Stimulated activated CD8-positive, alpha-beta memory T cell treated with anti-CD3 and anti-CD28 coated beads, Interleukin-15, amount 100 ng/mL, for 24 hours (primary cell): ENCODE measurements around the gene NDUFA13.

ENCODE experiments used
- DNase-seq: peaks from one replicate; pipeline ENCODE4 v3.0.0-alpha.2; 2020; ENCODE audit warnings: low read depth

Gene NDUFA13

DNA sequence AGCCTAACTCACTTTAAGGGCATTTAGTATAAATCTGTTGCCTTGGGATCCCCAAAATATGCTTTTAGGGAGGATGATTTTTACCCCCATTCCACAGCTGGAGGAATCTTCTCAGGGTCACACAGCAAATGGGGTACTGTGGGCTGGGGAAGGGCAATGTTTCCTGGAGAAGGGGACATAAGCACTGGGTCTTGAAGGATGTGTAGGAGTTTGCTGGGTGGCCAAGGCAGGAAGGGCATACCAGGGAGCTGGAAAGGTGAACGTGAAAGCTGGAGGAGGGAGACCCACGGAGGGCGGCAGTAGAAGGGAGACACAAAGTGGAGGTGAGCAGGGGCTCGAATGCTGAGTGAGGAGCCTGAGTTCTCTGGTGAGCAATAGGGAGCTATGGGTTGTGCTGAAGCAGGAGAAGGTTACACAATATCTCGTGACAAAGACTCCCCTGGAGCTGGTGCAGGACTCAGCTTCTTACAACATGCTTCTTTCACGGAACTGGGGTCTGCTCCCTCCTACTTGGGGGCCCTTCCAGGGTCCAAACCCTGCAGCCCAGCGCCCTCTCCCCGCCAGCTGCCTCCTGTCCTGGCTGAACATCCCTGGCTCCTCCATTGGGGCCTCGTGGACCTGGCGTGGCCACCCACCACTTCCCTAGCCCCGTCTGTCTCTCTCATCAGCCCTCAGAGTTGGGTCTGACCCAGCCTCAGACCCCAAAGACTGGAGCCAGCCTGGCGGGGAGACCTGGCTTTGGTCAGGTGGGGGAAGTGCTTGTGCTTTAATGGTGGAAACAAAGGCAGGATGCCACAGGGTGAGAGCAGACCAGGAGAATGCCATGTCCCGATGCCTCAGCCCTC, 33.1 kb downstream of the NDUFA13 start:
- DNase-seq, result no peak

DNA sequence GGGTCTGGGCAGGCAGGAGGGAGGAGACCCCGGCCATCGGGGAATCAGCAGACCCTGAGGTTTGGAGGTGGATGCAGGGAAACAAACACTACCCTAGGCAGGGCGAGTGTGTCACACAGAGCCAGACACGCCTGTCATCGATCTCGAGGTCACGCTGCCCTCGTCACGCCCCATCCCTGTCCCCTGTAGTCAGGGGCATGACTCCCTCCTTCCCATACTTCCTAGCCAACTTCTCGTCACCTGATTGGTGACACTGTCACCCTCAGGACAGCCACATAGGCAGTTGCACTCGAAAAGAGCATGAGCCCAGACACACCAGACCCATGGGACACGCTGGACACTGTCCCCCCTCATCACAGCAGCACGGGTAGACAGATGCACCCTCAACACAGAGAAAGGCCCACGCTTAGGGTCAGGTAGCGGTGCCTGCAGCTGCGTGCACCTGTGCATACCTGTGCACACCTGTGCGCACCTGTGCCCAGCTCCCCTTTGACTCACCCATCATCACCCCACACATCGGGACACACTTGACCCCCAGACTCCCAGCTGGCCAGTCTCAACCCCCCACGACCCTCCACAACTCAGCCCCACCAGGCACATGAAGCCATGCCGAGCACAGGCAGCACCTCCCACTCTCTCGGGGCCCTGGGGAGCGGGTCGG, 33.9 kb downstream of the NDUFA13 start:
- no peak for DNase-seq

DNA sequence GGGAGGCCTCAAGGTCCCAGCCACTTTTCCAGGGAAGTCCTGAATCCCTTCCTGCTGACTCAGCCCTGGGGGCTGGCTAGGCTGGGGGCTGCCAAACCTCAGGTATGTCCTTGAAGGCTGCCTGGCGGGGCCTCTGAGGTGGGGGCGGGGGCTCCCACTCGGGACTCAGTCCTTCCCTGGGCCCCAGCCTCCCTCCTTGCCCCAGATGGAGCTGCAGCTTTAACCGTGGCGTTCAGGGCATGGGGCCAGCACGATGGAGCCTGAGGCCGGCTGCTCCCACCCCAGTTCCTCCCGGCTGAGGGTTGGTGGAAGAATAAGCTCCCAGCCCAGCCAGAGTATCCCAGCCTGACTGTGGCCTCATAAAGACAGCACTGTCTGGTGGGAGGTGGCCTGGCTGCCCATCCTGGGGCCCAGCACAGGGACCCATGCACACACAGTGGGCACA, 34.5 kb downstream of the NDUFA13 start:
- DNase-seq, result no peak

DNA sequence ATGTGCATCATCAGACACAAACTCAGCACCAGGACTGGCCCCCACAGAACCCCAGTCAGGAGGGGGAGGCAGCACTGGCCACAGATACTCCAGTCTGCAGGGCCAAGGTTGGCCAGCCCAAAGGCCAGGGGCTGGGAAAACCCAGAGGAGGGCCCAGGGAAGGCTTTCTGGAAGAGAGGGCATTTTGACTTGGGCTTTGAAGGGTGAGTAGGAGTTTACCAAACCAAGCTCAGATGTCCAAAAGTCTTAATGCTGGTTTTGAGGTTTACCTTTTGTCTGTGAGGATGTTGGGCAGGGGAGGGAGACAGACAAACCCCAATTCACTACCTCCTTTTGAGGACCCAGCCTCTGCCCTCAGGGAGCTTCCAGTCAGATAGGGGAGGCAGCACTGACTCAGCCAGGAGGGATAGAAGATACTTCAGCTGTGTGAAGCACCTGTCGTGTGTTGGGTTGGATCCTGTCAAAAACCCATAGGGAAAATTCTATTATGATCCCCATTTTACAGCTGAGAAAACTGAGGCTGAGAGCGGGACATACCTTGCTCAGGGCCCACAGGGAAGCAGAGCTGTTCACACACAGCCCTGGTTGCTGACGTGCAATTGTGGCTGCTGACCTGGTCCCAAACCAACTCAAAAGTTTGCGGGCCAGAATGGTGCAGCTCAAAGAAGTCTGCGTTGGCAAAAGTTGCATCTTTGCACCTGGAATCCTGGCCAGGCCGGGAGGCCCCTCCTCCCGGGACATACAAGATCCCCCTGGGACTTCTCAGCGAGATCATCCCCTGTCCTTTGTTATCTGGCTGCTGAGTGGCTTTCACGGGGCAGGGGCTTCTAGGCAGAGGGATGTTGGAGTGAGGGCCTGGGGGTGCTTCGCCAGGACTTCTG, 35.2 kb downstream of the NDUFA13 start:
- DNase-seq, result no peak

DNA sequence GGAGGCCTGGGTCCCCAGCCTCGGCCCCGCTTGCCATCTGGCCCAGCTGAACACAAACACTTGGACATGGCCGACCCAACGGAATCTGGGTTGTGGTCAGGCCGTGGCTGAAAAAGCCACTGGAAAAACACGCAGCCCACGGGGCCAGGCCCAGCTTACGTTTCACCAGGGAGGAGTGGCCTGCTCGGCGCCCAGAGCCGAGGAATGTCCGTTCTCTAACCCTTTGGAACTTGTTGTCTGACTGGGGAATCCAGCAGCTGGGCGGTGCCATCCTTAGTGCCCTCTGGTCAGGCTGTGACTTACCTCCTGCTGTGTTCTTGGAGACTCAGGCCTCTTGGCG, 35.8 kb downstream of the NDUFA13 start:
- DNase-seq, result no peak

DNA sequence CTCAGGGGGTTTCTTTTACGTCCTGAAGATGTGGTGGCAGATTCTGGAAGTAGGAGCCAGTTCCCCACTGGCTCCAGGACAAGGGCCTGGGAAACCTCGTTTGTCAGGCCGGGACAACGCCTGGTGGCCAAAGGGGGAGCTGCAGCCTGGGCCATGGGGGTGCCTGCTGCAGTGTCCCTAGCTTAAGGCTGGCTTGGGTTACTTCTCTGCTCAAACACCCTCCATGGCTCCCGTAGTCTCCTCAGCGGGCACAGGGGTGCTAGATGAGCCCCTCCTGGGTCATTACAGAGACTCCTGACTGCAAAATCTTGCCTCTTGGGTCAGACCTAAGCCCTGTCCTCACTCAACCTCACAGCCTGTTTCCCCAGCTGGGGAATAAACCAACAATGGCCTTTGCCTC, 36.8 kb downstream of the NDUFA13 start:
- DNase-seq, result no peak

- DNase-seq, result no peak
Observed at GRCh38 chr19:19553670-19554069, 37.6 kb downstream of the NDUFA13 start.

DNA sequence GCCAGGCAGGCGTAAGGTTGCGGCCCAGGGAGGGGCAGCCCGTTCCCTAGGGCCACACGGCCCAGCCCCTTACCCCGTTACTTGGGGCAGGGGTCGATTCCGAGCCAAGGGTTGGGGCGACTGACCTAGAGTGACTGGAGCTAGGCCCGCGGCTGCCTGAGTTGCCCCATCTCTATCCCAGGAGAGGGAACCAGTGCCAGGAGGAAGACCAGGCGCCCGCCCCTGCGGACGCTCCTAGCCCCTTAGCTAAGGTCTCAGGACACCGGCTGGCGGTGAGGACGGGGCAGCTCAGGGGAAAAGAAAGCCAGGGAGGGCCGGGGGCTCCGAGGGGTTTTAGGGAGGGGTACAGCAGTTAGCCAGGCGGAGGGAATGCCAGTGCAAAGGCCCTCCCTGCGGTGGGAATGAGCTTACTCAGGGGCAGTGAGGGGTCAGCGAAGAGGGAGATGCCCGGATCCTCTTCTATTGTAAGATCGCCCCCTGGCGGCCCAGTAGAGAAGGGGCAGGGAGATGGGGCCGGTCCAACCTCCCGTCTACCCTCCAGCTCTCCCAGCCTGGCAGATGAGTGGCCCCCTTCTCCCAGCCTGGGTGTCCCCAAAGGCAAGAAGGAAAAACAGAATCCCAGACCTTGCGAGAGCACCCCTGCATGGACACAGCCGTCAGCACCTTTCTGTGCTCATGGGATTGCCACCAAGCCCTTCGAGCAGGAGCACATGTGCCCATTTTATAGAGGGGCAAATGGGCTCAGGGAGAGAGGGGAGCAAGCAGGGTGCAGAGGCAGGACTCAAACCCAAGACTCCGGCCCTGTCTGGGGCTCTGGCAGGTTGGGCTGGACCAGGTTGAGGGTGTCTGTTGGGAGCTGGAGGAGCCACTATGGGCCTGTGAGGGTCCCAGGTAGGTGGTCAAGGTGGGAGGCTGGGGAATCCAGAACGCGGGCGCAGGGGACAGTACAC, 38.3 kb downstream of the NDUFA13 start:
- DNase-seq, result peak; percentile 53

GRCh38 chr19:19558055-19558454, 42.0 kb downstream of the NDUFA13 start:
- DNase-seq, result no peak

- DNase-seq, result no peak
Observed at GRCh38 chr19:19558636-19559035, 42.6 kb downstream of the NDUFA13 start.

DNA sequence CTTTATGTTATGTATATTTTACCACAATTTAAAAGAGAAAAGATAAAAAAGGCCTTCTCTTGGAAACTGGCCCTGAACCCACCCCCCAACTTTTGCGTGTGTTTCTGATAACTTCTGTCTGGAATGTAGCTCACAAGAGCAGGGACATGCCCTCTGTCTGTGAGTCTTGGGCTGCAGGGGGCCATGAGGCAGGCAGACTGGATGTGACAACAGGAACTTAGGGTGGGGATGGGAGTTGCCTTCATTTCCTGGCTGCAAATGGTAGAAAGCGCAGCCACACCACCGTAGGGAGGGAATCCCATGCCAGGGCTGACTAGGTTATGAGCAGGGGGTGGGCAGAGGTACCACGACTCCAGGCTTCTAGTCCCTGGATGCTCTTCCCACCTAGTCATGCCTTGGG, 43.9 kb downstream of the NDUFA13 start:
- DNase-seq, result no peak

- DNase-seq, result no peak
Observed at GRCh38 chr19:19561946-19562664, 46.1 kb downstream of the NDUFA13 start.

GRCh38 chr19:19562665-19563347, 46.8 kb downstream of the NDUFA13 start:
- no peak for DNase-seq

- no peak for DNase-seq
Observed at GRCh38 chr19:19563348-19563848, 47.4 kb downstream of the NDUFA13 start.

GRCh38 chr19:19566306-19566705, 50.3 kb downstream of the NDUFA13 start:
- no peak for DNase-seq

- no peak for DNase-seq
Observed at GRCh38 chr19:19567391-19567790, 51.4 kb downstream of the NDUFA13 start.

- no peak for DNase-seq
Observed at GRCh38 chr19:19568802-19569756, 53.1 kb downstream of the NDUFA13 start.

DNA sequence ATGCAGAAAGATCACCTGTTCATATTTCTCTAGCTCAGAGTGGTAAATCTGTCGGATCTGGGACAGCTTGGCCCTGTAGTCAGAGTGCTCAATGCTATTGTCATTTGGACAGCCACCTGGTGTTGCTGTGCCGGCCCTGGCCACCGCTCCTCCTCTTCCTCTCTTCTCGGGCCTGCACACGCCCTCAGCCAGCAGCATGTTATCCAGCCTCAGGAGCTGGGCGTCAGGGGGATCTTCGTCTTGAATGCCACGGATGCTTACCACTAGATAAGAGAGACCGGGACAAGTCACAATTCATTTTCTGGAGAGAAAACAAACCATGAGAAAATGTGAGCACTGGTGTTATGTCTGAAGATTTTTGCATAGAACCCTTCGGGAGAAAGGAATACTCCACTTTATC, 54.5 kb downstream of the NDUFA13 start:
- no peak for DNase-seq
